HG02798 (cell line): Measurements from ENCODE around the gene FSTL5.
"Not testable (repeated sequence)": the region's sequence is repeated elsewhere in the genome, so short reads cannot be mapped to it uniquely, and the experiment has no call there.

Experiments used
- ATAC-seq: cut with Tn5 transposase; IDR thresholded peaks from one replicate; pipeline ENCODE4 v1.9.1; 2021; ENCODE audit warnings: mild to moderate bottlenecking; ENCODE audit not compliant: unreplicated experiment, poor library complexity

Gene FSTL5

GRCh38 chr4:162104459-162105124 lies 59.2 kb downstream of the FSTL5 start:
- ATAC-seq: no peak

- ATAC-seq: not testable (repeated sequence)
Observed at GRCh38 chr4:162103908-162104307, 59.9 kb downstream of the FSTL5 start.

- ATAC-seq: no peak
Observed at GRCh38 chr4:162102713-162103112, 61.1 kb downstream of the FSTL5 start.

DNA sequence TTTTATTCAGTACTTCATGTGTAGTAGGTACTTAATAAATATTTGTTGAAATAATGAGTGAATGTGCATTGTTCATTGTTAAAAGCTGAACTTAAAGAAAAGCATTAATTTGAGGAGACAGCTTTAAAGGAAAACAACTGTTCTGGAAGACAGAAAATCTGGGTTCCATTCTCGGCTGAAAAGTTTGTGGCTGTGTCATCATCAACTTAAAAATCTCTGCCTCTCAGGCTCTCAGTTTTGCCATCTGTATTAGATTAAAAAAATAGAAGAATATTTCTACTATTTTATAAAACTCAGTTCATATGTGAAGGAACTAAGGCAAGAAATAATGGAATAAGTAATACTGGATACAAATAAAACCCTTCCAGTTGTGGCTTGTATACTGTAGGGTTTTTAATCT lies 62.5 kb downstream of the FSTL5 start:
- ATAC-seq: no peak

- ATAC-seq: no peak
Observed at GRCh38 chr4:162075726-162076125, 88.1 kb downstream of the FSTL5 start.

DNA sequence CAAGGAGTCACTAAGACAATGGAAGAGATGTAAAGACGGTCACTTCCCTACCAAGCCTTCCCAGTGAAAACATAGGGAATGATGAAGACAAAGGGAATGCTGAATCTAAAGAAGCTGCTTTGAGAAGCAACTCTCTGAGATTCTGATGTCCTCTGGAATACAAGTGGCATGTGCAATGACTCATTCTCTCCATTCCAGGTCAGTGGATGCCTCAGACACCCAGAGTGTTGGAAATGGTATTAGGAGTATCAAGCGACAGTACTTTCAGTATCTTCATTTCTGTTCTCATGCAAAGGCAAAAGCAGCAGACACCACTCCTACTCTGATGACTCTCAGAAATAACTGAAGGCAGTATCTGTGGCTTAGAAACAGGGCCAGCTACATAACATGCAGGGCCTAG lies 102.6 kb downstream of the FSTL5 start:
- ATAC-seq: no peak

DNA sequence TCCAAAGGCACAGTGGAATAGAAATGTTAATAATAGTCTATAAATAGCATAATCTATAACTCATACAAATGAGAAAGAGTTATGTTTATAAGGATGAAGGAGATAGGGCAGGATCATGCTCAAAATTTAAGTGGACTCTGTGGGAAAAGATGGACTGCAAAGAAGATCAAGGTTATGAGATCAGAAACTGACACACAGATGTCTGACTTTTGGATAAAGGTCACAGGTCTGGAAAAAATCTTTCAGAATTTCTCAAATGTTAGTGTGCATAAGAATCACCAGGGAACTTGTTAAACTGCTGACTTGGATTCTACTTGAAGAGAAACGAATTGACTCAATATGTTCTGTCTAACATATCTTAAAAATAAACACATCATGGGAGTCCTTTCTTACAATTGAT lies 104.1 kb downstream of the FSTL5 start:
- ATAC-seq: no peak

DNA sequence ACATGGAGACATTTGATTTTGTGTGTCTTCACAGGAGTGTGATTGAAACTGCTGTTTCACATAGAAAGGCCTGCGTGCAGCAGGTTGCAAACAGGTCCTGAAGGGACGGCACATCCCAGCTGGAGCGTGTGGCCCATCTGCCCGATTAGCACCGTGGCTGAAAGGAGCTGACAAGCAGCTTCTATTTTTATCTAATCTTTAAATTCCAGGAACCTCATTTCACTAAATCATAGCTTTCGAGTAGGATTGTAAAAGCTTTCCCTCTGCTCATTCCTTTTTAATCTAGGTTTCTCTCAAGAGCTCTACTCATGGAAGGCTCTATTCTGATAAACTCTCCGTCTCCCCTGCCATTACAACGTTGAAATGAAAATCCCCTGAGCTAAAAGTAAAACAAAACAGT lies 106.8 kb downstream of the FSTL5 start:
- ATAC-seq: no peak

DNA sequence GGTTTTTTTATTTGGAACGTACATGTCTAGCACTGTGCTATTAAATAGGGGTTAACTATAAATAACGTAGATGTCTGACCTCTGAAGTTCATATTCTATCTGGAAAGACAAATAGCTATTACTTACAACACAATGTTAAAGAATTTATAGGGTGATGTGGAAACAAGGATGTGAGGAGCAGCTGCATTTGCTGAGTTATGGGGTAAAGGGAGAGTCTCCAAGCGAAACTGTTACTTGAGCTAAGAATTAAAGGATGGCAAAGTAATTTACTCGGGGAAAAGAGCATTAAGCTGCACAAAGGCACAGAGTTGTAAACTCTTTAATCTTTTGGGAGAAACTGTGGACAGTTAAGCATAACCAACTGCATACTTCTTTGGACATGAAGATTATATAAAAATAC lies 117.7 kb downstream of the FSTL5 start:
- no peak for ATAC-seq

DNA sequence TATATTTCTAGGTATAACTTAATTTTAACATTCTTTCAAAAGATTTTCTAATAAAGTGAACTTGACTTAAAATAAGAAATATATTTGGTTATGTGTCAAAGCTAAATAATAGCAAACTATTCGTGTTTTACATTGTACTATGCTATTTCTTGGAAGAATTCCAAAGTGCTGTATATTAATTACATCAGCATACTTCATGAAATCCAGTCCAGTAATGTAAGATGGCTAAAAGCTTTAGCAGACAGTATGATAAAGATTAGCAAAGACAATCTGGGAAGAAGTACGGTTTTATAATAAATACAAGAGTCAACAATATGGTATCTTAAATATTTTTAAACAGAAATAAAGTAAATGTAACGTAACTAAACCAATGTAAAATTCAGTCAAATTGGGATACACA lies 125.7 kb downstream of the FSTL5 start:
- ATAC-seq: no peak

DNA sequence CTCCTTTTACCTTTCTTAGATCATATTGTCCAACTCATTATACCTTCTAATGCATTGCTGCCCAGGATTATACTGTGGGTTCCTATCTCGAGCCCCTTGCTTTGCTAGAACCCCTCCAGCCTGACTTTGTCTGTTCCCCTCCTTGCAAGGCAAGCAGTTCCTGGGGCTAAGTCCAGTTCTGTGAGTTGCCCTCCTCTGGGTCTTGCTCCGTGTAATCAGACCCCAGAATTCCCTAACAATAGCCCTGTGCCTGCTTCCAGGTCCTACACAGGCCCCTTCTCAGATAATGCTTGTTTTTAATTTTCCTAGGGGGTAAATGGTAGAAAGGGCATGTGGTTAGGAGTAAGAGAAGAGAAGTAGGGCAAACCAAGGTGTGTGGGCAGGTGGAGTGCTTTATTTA lies 145.9 kb downstream of the FSTL5 start:
- no peak for ATAC-seq

DNA sequence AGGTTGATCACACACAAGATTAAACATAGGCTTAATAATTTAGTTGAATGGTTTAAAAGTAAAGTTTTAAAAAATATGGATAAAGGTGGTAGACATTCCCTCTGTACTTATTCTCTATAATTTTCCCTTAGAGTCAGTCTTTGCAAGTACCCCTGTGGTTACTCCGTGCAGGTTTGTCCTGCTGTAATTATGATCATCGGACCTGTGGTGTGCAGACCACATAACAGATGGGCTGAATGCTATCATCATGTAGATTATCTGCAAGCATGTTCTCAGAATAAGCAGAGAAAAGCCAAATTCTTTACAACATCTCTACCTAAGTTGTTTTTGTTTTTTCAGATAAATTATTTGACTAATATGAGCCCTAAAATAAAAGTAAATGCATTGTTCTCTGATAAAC lies 146.8 kb downstream of the FSTL5 start:
- no peak for ATAC-seq

- no peak for ATAC-seq
Observed at GRCh38 chr4:162016219-162016618, 147.6 kb downstream of the FSTL5 start.

GRCh38 chr4:162015090-162015489 lies 148.7 kb downstream of the FSTL5 start:
- ATAC-seq: no peak

DNA sequence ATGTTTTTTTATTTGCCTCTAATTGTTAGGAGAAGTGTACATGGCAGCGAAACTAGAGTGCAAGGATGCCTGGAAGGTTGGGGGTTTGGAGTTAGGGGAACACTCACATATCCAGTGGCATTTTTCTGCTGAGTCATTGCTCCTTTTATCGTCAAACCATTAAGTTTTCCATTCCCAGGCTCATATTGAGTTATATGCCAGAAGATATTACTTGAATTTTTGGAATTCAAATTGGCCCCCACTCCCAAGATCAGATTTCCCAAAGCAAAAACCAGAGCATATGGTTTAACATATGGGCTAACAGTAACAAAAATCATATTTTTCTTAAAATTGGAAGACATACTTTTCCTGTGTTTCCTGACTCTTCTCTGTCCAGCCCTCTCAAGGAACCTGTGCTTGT lies 152.7 kb downstream of the FSTL5 start:
- ATAC-seq: no peak

DNA sequence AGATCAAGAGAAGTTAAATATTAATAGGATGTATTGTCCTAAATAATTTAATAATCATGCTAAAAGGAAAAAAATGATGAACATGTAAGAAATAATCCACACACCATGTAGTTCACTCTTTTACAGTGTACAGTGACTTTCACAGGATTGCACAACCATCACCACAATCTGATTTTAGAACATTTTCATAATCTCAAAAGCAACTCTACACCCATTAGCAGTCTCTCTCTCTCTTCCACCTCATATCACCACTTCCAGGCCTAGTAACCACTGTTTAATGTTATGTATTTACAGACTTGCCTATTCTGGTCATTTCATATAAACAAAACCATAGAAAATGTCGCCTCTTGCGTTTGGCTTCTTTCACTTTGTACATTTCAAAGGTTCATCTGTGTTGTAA lies 153.4 kb downstream of the FSTL5 start:
- ATAC-seq: no peak

DNA sequence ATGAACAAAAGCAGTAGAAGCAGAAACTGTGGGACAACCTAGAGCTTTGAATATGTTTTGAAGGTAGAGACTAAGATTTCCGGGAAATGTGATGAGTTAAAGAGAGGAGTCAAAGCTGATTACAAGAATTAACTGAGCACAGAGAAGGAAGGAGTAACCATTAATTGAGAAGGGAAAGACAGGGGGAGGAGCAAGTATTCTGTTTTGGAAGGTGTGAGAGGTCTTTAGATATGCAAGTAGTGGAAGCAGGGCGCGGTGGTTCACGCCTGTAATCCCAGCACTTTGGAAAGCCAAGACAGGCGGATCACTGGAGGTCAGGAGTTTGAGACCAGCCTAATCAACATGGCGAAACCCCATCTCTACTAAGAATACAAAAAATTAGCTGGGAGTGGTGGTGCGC lies 171.5 kb downstream of the FSTL5 start:
- ATAC-seq: no peak

GRCh38 chr4:161991811-161992210 lies 172.0 kb downstream of the FSTL5 start:
- ATAC-seq: no peak

DNA sequence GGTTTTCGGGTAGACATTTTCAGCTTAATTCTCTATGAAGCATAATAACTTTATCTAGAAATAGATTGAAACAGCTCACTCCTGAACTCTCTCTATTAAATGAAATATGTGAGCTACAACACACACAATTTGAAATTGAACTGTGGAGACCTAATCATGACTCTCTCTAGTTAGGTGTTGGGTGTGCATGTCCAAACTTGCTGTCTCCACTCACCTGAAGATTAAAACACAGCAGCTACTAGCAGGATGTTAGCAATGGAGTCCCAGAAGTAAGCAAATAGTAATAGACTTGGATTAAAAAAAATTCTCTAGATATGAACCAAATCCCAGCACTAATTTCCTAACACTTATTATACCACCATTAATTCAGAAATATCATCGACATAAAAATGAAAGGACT lies 173.1 kb downstream of the FSTL5 start:
- ATAC-seq: no peak

DNA sequence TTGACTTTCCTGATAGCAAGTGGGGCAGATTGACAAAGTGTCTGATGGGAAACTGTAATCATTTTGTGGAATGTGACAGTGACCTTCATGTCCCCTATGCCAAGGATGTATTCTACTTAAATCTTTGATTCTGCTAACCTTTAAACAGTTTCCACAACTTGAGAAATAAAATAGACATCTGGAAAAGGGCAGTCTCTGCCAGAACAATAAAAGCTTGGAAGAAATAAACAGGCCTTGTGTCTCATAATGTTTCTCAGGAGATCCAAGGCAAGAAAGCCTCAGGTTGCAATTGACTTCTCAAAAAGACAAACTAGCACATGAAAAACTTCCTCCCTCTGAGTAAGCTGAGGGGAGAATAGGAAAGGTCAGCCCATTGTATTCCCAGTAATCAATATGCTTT lies 174.9 kb downstream of the FSTL5 start:
- no peak for ATAC-seq

DNA sequence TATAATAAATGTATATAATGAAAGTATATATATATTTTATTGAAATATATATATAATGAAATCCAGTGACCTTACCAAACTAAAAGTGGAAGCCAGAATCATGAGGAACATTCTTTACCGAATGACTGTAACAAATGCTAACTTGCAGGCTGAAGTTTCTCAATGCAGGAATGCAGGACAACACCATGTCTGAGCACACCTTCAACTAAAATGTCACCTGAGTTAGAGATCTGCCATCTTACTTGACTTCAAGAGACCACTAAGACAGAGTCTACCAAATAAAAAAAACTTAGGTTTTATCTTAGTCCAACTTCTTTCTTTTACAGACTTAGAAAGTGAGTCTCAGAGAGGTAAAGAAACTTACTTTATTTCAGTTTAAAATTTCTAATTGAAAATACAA lies 176.2 kb downstream of the FSTL5 start:
- ATAC-seq: no peak

DNA sequence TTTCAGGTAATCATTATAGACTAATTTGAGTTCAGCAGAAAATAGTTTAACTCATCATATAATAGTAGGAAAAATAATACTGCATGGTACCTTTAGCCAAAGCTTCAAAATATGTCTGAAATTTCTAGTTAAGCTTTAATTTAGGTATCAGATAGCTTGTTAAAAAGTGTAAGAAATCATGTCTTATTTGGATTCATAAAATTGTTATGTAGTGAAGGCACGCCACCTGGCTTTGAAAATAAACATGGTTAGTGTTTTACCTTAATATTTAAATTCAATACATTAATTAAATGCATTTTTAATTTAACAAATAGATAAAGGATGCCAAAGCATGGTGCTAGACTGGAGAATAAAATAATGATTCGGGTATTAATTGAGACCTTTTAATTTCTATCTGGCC lies 211.4 kb downstream of the FSTL5 start:
- no peak for ATAC-seq
